ENCODE measurements around the gene SLC25A42. TPM values are rescaled to one million over a fixed set of nuclear protein-coding genes. Genes with fewer than 3 reads are reported as not detected.

The SLC25A42 gene
- polyA plus RNA-seq, 2 of the 4 experiments (the other 2 are of a cell fraction): 0.92 to 1.3 TPM

- no peak for FAIRE-seq
- Histone ChIP-seq H3K4me2 (no peak overlapping the region), H3K4me3 (no peak overlapping the region), H3K27ac (no peak overlapping the region), H3K4me1 (peaks cover 11% of the 10 kb centered on the region; the same call in 2 of the 3 replicates), H3K9me3 (no peaks in the 10 kb centered on the region)
- TF ChIP-seq FOSB (CRISPR knock-in tag; IDR thresholded peaks at IDR 0.05) (no peak), ZSCAN20 (CRISPR knock-in tag; IDR thresholded peaks at IDR 0.05) (no peak), HDAC2 (IDR thresholded peaks at IDR 0.05) (no peak), NR3C1 (IDR thresholded peaks at IDR 0.05) (no peak), HOXA7 (CRISPR knock-in tag; IDR thresholded peaks at IDR 0.05) (no peak), CBX2 (IDR thresholded peaks at IDR 0.05; ENCODE audit: borderline replicate concordance, low read depth) (no peak), POLR2AphosphoS2 (conservative IDR thresholded peaks at IDR 0.05; ENCODE audit: low read length) (no peak), FOXS1 (CRISPR knock-in tag; IDR thresholded peaks at IDR 0.05) (no peak), TP53 (CRISPR knock-in tag; IDR thresholded peaks at IDR 0.05) (no peak), RARB (CRISPR knock-in tag; IDR thresholded peaks at IDR 0.05) (no peak), HEYL (CRISPR knock-in tag; IDR thresholded peaks at IDR 0.05) (no peak), MAZ (IDR thresholded peaks at IDR 0.05; ENCODE audit: borderline replicate concordance, low read depth, low read length) (no peak), CTCF (IDR thresholded peaks at IDR 0.05) (no peak), KDM5A (IDR thresholded peaks at IDR 0.05) (no peak)
- TF ChIP-seq, protein P1, sequence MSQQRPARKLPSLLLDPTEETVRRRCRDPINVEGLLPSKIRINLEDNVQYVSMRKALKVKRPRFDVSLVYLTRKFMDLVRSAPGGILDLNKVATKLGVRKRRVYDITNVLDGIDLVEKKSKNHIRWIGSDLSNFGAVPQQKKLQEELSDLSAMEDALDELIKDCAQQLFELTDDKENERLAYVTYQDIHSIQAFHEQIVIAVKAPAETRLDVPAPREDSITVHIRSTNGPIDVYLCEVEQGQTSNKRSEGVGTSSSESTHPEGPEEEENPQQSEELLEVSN (IDR thresholded peaks at IDR 0.05; ENCODE audit: borderline replicate concordance, low read depth): no peak
- 92% methylated on average over 11 of the region's 11 CpGs for WGBS (ENCODE audit: missing lambda C conversion rate)
- ATAC-seq: no peak
- ChIA-PET POLR2A (no interaction called here), CTCF (no interaction called here)
- no peak for DNase-seq (ENCODE audit: low read depth in 1 of 2, low spot score in 1 of 2)
These were observed 39.4 kb downstream of the SLC25A42 start for GRCh38 chr19:19103167-19103566.

DNA sequence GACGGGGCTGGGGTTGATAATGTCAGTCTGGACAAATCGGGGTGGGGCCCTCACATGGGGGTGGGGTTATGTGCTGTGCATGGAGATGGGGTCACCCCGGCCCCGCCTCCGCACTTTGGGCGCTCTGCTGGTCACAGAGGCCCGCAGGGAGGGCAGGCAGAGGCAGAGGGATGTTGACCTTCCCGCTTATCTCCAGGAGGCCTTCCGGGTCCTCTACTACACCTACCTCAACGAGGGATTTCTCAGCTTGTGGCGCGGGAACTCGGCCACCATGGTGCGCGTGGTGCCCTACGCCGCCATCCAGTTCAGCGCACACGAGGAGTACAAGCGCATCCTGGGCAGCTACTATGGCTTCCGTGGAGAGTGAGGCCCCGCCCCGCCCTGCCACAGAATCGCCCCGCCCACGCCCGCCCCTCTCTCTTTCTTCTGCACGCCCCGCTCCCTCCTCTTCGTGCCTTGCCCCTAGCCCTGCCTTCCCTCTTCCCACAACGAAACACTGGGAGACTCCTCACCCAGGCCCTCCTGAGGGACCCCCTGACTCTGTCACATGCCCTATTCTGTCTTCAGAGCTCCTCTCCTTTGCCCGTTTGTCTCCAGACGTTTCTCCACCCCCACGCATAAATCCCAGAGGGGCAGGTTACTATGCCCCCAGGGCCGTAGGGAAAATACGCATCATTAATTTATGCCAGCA, 41.7 kb downstream of the SLC25A42 start:
- TF ChIP-seq, protein P2, sequence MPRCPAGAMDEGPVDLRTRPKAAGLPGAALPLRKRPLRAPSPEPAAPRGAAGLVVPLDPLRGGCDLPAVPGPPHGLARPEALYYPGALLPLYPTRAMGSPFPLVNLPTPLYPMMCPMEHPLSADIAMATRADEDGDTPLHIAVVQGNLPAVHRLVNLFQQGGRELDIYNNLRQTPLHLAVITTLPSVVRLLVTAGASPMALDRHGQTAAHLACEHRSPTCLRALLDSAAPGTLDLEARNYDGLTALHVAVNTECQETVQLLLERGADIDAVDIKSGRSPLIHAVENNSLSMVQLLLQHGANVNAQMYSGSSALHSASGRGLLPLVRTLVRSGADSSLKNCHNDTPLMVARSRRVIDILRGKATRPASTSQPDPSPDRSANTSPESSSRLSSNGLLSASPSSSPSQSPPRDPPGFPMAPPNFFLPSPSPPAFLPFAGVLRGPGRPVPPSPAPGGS (IDR thresholded peaks at IDR 0.05): peak; percentile 41; the same call in 1 of the 3 replicates
- TF ChIP-seq, protein P1 (IDR thresholded peaks at IDR 0.05; ENCODE audit: borderline replicate concordance, low read depth): peak; percentile 73
- TF ChIP-seq HOXB13 (CRISPR knock-in tag; IDR thresholded peaks at IDR 0.05; ENCODE audit: low read depth) (no peak), PHF8 (IDR thresholded peaks at IDR 0.05; ENCODE audit: borderline replicate concordance, low read depth) (peak; percentile 76; the same call in 1 of the 2 replicates), ESRRA (IDR thresholded peaks at IDR 0.05; ENCODE audit: borderline replicate concordance, low read length) (no peak), CHD2 (IDR thresholded peaks at IDR 0.05; ENCODE audit: low read length, partially characterized antibody) (no peak), HOXB5 (CRISPR knock-in tag; IDR thresholded peaks at IDR 0.05) (no peak), MAX (IDR thresholded peaks at IDR 0.05) (peak; percentile 78), KDM5A (IDR thresholded peaks at IDR 0.05) (no peak), JUN (IDR thresholded peaks at IDR 0.05) (peak in 1 of 2 experiments; percentile 66; a peak in 1 of 5 replicates), CBX8 (IDR thresholded peaks at IDR 0.05) (no peak), HDAC2 (IDR thresholded peaks at IDR 0.05) (no peak), POLR2A (IDR thresholded peaks at IDR 0.05; ENCODE audit: low read length) (peak; percentile 91)
- DNase-seq (ENCODE audit: low read depth in 1 of 2, low spot score in 1 of 2) (peak; percentile 48 to 72), FAIRE-seq (no peak), ATAC-seq (peak; percentile 88 to 93)
- peak overlapping the region; percentile 47 for H3K4me3 ChIP-seq
- CTCF ChIA-PET: interaction anchor here (0.6 kb wide), 1 partner anchor 52 kb away, joined by 3 read pairs; no protein-coding TSS in a partner anchor
- H3K4me1 ChIP-seq: peaks cover 11% of the 10 kb centered on the region; the same call in 2 of the 3 replicates
- peak overlapping the region; percentile 95 for H3K4me2 ChIP-seq
- H3K27ac ChIP-seq: peak overlapping the region; percentile 73 to 74
- WGBS (ENCODE audit: missing lambda C conversion rate): 15% methylated on average over 13 of the region's 36 CpGs
- H3K9me3 ChIP-seq: no peaks in the 10 kb centered on the region
- POLR2A ChIA-PET: interaction anchor here (1.3 kb wide), 1 partner anchor 157 kb away, joined by 3 read pairs; no protein-coding TSS in a partner anchor
